NCI-H526 (cell line): ENCODE measurements around the gene KAT5.
"Not testable (repeated sequence)": the region's sequence is repeated elsewhere in the genome, so short reads cannot be mapped to it uniquely, and the experiment has no call there.

Experiments used
- DNase-seq, 2 experiments: peaks; one replicate each; lab custom pipeline; 2025; lab: John Stamatoyannopoulos, UW

KAT5 gene

GRCh38 chr11:65711785-65712632, at the start of gene KAT5:
TSS of gene KAT5 (plus strand) at chr11:65712252. CDS start at chr11:65712268, 16 bp downstream.
- DNase-seq = peak; percentile 98 to 99

DNA sequence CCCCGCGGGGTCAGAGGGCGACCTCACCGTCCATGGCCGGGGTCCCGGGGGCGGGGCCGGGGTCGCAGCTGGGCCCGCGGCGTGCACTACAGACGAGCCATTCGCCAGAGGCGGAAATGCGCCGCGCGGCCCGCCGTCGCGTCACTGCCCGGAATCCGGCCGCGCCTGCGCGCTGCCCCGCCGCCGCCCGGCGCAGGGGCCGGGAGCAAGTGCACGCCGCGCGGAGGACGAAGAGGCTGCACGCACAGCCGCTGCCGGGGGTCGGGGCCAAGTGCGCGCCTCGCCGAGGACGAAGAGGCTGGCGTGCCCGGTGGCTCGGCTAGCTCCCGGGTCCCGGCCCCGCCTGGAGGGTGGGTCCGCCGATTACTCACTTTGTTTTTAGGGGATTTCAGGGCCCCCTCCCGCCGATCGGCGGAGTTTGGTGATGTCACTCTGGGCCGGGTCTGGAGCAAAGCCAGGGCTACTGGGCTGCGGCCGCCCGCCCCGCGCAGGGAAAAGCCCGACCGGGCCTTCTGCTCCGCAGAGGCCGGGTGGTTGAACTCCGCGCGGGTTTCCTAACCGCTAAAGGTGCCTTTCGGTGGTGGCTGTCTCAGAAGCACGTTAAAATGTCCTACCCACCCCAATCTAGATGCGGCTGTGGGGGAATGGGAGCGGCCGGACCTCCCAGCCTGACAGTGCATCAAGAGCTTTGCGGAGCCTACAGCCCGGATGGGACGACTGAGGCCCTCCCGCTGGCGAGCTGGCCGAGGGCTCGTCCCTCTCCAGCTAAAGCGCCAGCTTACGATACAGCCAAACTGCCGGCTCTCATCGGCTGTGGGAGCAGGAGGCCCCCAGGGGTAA, 49.0 kb upstream of the KAT5 start, which contains the start of gene RELA:
Gene RELA, minus strand, starts transcription at position 118 of the 840 bp plus-strand sequence. Its CDS starts 84 bp downstream, at position 34.
- peak; percentile 64 to 97 for DNase-seq

- DNase-seq = peak in 1 of 2 experiments; percentile 69
Observed at GRCh38 chr11:65663639-65664200, 48.3 kb upstream of the KAT5 start.

- no peak for DNase-seq
Observed at GRCh38 chr11:65672180-65672860, 39.7 kb upstream of the KAT5 start.

DNA sequence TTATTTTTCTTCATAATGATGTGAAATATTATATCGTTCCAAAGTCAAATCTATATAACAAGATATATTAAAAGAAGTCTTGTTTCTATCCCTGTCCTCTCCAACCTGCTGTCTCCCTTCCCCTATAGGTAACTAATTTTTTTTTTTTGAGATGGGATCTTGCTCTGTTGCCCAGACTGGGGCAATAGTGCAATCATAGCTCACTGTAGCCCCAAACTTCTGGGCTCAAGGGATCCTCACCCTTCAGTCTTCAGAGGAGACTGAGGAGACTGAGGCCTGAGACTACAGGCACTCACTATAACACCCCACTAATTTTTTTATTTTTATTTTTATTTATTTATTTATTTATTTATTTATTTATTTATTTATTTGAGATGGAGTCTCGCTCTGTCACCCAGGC, 39.1 kb upstream of the KAT5 start:
- DNase-seq = no peak

DNA sequence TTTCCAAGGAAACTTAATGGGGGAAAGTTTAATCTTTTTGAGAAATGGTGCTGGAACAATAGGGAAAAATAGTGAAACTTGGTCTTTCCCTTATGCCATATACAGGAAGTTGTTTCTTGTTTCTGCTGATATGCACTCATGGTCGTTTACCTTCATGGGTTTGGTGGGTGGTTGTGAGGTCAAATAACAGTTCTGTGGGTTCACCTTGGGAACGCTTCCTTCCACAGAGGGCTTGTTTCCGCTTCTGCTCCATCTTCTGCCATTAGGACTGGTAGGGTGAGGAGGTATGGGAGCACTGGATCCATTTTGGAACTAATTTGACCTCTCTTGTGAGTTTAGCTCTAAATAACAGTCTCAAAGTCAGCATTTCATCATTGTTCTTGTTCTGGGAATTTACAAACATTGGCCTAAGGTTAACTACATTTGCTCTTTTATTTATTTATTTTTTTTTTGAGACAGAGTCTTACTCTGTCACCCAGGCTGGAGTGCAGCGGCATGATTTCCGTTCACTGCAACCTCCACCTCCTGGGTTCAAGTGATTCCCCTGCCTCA, 31.8 kb upstream of the KAT5 start:
- DNase-seq = no peak

- not testable (repeated sequence) for DNase-seq
Observed at GRCh38 chr11:65683480-65683879, 28.6 kb upstream of the KAT5 start.

DNA sequence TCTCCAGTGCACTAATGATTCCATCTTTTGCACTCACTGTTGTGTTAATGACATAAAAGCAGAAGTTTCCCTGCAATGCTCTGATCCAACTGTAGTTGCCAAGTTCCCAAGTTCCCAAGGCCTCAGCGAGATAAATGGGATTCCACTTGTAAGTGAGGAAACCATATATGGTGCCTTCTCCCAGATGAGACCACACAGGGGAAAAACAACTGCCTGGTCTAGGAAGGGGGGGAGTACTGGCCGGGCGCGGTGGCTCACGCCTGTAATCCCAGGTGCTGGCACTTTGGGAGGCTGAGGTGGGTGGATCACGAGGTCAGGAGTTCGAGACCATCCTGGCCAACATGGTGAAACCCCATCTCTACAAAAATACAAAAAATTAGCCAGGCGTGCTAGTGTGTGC, 26.1 kb upstream of the KAT5 start:
- no peak for DNase-seq

GRCh38 chr11:65691847-65692246, 20.2 kb upstream of the KAT5 start:
- DNase-seq = not testable (repeated sequence)

- no peak for DNase-seq
Observed at GRCh38 chr11:65692367-65692766, 19.7 kb upstream of the KAT5 start.

- DNase-seq = peak; percentile 60 to 76
Observed at GRCh38 chr11:65695459-65696241, 16.4 kb upstream of the KAT5 start.

- no peak for DNase-seq
Observed at GRCh38 chr11:65696802-65697552, 15.1 kb upstream of the KAT5 start.

GRCh38 chr11:65698205-65698604, 13.8 kb upstream of the KAT5 start:
- no peak for DNase-seq

DNA sequence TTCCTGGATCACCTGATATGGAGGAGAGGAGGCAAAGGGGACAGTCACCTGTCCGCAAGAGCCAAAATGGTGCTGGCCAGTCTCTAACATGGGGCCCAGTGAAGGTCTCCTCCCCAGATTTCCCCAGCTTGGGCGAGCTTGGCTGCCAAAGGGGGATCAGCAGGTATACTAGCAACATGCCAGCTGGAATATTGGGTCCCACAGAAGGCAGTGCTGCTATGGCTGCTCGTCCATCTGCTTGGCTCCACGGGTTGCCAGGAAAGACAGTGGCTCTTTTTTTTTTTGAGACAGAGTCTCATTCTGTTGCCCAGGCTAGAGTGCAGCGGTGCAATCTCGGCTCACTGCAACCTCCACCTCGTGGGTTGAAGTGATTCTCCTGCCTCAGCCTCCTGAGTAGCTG, 12.7 kb upstream of the KAT5 start:
- no peak for DNase-seq

DNA sequence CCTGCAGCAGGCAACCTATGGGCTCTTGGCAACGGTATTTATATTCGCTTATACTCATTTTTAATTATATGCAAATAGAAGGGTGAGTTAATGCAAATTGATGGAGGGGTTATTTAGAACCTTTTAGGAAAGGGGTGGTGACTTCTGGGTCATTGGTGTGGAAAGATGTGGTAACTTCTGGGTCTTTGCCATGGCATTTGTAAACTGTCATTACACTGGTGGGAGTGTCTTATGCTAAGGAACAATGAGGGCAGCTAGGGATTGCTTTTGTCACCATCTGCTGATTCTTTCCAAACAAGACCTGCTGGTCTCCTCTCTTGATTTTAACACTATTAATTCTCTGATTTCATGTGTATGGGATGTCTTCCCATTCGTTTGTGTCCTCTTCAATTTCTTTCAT, 11.7 kb upstream of the KAT5 start:
- DNase-seq = peak; percentile 97 to 99

DNA sequence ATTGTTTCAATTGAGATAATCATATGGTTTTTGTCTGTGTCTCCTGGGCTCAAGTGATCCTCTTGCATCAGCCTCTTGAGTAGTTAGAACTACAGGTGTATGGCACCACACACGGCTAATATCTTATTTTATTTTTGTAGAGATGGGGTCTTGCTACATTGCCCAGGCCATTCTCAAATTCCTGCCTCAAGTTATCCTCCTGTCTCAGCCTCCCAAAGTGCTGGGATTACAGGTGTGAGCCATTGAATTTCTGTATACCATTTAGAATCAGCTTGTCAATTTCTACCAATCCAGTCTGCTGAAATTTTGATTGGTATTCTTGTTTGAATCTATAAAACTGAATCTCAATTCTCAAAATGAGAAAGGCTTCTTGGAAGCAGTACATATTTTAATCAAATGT, 10.4 kb upstream of the KAT5 start:
- DNase-seq = no peak

DNA sequence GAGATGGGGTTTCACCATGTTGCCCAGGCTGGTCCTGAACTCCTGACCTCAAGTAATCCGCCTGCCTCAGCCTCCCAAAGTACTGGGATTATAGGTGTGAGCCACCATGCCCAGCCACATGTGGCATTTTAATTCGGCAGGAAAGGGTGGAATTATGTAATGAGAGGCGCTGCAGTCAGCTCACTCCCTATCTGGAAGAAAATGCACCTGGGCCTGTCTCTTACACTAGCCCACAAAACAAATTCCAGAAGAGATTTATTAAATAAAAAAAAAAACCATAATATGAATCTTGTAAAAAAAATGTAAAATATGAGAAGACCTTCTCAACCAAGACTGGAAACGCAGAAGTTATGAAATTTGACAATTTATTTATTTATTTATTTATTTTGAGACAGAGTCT, 8.2 kb upstream of the KAT5 start:
- no peak for DNase-seq

GRCh38 chr11:65706303-65706763, 5.7 kb upstream of the KAT5 start:
- DNase-seq = peak; percentile 37 to 70

DNA sequence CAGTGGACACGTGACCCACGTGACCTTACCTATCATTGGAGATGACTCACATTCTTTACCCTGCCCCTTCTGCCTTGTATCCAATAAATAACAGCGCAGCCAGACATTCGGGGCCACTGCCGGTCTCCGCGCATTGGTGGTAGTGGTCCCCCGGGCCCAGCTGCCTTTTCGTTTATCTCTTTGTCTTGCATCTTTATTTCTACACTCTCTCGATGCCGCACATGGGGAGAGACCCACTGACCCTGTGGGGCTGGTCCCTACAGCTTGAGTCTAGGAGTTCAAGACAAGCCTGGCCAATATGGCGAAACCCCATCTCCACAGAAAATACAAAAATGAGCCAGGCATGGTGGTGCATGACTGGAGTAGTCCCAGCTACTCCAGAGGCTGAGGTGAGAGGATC, 5.0 kb upstream of the KAT5 start:
- DNase-seq = not testable (repeated sequence)

DNA sequence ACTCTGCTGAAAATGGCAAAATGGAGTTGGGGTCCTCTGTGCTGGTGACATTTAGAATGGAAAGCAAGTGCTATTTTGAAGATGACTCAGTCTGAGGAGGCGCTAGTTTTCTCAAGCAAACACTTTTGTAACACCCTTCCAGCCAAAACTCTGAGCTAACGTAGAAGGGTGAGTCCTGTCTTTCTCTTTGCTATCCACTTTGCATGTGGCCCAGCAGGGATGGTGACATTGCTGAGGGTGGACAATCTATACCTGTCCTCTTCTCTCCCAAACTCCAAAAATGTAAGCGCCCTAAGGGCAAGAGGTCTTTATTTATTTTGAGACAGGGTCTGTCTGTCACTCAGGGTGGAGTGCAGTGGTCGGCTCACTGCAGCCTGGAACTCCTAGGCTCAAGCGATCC, 3.6 kb upstream of the KAT5 start:
- no peak for DNase-seq
